Measurements from ENCODE around the gene GRM1.

Gene GRM1

GRCh38 chr6:146281651-146282362 lies 252.9 kb downstream of the GRM1 start:
- DNase-seq, result no peak

- no peak for DNase-seq
These were observed 254.0 kb downstream of the GRM1 start for GRCh38 chr6:146282837-146283236.

GRCh38 chr6:146284311-146284710 lies 255.4 kb downstream of the GRM1 start:
- DNase-seq, result no peak

- no peak for DNase-seq
These were observed 258.1 kb downstream of the GRM1 start for GRCh38 chr6:146286961-146287360.

- DNase-seq, result no peak
These were observed 259.0 kb downstream of the GRM1 start for GRCh38 chr6:146287691-146288369.

GRCh38 chr6:146289816-146290588 lies 261.1 kb downstream of the GRM1 start:
- peak in 1 of 2 donors; percentile 16 for DNase-seq

GRCh38 chr6:146290589-146290901 lies 261.7 kb downstream of the GRM1 start:
- DNase-seq, result no peak

GRCh38 chr6:146292506-146292905 lies 263.6 kb downstream of the GRM1 start:
- DNase-seq, result no peak

- DNase-seq, result no peak
These were observed 266.8 kb downstream of the GRM1 start for GRCh38 chr6:146295695-146296094.

GRCh38 chr6:146297815-146298214 lies 269.0 kb downstream of the GRM1 start:
- no peak for DNase-seq

GRCh38 chr6:146300521-146300920 lies 271.7 kb downstream of the GRM1 start:
- DNase-seq, result no peak

GRCh38 chr6:146301764-146302163 lies 272.9 kb downstream of the GRM1 start:
- no peak for DNase-seq

- no peak for DNase-seq
These were observed 274.1 kb downstream of the GRM1 start for GRCh38 chr6:146302994-146303393.

- no peak for DNase-seq
These were observed 275.3 kb downstream of the GRM1 start for GRCh38 chr6:146304181-146304580.

- DNase-seq, result no peak
These were observed 276.2 kb downstream of the GRM1 start for GRCh38 chr6:146305092-146305491.

- no peak for DNase-seq
These were observed 277.1 kb downstream of the GRM1 start for GRCh38 chr6:146305951-146306350.

GRCh38 chr6:146310628-146311027 lies 281.8 kb downstream of the GRM1 start:
- no peak for DNase-seq

GRCh38 chr6:146311079-146311478 lies 282.2 kb downstream of the GRM1 start:
- no peak for DNase-seq

GRCh38 chr6:146312608-146313007 lies 283.7 kb downstream of the GRM1 start:
- no peak for DNase-seq

GRCh38 chr6:146315381-146316174 lies 286.7 kb downstream of the GRM1 start:
- DNase-seq, result no peak

- DNase-seq, result no peak
These were observed 287.3 kb downstream of the GRM1 start for GRCh38 chr6:146316175-146316495.

- no peak for DNase-seq
These were observed 302.2 kb downstream of the GRM1 start for GRCh38 chr6:146331013-146331412.

GRCh38 chr6:146335336-146335735 lies 306.5 kb downstream of the GRM1 start:
- DNase-seq, result no peak
